ENCODE data around the gene UCN3.

The UCN3 gene

DNA sequence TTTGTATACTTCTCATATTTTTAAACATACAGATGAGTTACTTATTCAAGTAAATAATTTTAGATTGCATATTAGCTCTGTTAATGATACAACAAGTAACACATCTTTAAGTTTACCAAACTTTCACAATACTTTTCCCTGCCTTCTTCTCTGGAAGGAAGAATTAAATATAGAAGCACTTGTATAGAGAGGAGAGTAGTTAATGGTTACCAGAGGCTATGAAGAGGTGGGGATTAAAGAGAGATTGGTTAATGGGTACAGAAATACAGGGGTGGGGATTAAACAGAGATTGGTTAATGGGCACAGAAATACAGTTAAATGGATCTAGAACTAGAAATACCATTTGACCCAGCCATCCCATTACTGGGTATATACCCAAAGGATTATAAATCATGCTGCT, 20.0 kb upstream of the UCN3 start:
- H3K4me3 ChIP-seq (ENCODE audit: control insufficient read depth, low read depth, low read length), result no peak overlapping the region
- TF ChIP-seq, protein P1, sequence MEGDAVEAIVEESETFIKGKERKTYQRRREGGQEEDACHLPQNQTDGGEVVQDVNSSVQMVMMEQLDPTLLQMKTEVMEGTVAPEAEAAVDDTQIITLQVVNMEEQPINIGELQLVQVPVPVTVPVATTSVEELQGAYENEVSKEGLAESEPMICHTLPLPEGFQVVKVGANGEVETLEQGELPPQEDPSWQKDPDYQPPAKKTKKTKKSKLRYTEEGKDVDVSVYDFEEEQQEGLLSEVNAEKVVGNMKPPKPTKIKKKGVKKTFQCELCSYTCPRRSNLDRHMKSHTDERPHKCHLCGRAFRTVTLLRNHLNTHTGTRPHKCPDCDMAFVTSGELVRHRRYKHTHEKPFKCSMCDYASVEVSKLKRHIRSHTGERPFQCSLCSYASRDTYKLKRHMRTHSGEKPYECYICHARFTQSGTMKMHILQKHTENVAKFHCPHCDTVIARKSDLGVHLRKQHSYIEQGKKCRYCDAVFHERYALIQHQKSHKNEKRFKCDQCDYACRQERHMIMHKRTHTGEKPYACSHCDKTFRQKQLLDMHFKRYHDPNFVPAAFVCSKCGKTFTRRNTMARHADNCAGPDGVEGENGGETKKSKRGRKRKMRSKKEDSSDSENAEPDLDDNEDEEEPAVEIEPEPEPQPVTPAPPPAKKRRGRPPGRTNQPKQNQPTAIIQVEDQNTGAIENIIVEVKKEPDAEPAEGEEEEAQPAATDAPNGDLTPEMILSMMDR (IDR thresholded peaks at IDR 0.05; ENCODE audit: control insufficient read depth, insufficient read depth, low read depth, low read length, missing control alignments), result no peak
- no peak for DNase-seq (ENCODE audit: low read depth)

DNA sequence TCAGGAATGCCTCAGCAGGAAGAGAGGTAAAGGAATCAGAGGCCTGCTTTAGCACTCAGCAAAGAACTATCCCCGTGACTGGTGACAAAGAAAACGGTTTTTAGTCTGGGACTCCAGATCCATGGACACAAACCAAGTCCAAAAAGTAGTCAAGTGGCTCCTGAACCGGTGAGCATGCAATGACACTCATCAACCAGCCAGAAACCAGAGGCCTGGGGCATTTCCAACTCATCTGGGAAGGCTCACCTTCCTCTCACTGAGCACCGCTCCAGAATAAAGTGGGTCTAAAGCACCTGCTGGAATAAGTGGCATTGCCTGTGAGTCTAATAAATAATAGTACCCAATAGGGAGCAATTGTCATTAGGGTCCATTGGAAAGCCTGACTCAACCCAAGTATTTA, 17.9 kb upstream of the UCN3 start:
- TF ChIP-seq, protein P1 (IDR thresholded peaks at IDR 0.05; ENCODE audit: control insufficient read depth, insufficient read depth, low read depth, low read length, missing control alignments), result no peak
- no peak for DNase-seq (ENCODE audit: low read depth)
- H3K4me3 ChIP-seq (ENCODE audit: control insufficient read depth, low read depth, low read length), result no peak overlapping the region

DNA sequence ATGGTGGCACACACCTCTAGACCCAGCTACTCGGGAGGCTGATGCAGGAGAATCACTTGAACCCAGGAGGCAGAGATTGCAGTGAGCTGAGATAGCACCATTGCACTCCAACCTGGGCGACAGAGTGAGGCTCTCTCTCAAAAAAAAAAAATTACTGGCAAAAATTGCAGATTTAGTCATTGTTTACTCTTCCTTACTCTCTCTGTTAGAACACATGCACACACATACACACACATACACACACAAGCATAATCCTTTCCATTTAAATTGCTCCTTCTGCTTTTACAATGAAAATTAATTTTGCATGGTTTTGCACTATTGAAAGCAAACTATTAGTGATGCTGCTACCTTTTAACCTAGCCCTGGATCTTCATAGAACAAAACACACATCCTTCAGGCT, 15.4 kb upstream of the UCN3 start:
- TF ChIP-seq, protein P1 (IDR thresholded peaks at IDR 0.05; ENCODE audit: control insufficient read depth, insufficient read depth, low read depth, low read length, missing control alignments), result no peak
- no peak overlapping the region for H3K4me3 ChIP-seq (ENCODE audit: control insufficient read depth, low read depth, low read length)
- DNase-seq (ENCODE audit: low read depth), result no peak

DNA sequence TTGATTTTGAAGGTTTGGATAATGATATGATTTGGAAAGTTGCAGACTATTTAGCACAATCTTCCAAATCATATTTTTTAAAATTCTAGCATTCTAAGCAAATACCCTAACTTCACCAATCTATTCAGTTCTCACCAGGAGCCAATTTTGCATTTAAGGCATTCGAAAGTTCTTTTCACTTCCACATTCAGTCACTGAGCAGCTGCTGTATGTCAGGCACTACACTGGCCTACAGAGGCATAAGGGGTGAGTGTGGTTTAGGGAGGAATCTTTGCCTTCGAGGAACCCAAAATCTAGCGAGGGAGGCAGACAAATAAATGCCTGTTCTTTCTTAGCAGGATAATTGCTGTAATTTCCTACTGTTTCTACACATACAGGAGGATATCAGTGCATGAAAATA, 10.7 kb upstream of the UCN3 start:
- DNase-seq (ENCODE audit: low read depth), result no peak
- TF ChIP-seq, protein P1 (IDR thresholded peaks at IDR 0.05; ENCODE audit: control insufficient read depth, insufficient read depth, low read depth, low read length, missing control alignments), result no peak
- no peak overlapping the region for H3K4me3 ChIP-seq (ENCODE audit: control insufficient read depth, low read depth, low read length)

DNA sequence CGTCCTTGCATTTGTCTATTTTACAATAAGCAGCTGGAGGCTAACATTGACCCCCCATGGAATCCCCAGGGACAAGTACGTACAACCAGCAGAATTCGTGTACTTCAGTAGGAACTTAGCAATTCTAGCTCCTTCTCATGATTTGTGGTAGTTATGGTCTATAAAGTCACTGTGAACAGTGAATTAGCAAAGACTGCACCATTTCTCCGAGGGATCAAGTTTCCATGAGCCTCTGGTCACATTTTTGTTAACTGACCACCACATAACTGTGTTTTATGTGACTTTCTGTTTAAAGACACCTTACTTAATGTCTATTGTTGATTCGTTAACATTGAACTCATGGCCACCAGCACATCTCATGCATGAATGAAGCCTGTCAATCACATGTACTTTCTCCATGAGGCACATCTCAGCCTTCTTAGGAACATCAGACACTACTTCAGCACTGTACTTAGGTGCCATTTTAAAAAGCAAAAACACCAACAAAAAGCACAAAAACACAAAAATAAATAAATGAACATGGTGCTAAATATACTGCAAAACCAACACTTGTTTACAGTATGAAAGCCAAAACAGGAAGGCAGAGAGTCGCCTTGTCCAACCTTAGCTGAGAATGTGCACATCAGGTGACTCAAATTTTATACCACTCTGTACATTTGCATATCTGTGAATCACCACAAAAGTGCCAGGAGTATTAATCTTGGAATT, 9.0 kb upstream of the UCN3 start:
- DNase-seq (ENCODE audit: low read depth), result no peak
- TF ChIP-seq, protein P1 (IDR thresholded peaks at IDR 0.05; ENCODE audit: control insufficient read depth, insufficient read depth, low read depth, low read length, missing control alignments), result no peak
- no peak overlapping the region for H3K4me3 ChIP-seq (ENCODE audit: control insufficient read depth, low read depth, low read length)

DNA sequence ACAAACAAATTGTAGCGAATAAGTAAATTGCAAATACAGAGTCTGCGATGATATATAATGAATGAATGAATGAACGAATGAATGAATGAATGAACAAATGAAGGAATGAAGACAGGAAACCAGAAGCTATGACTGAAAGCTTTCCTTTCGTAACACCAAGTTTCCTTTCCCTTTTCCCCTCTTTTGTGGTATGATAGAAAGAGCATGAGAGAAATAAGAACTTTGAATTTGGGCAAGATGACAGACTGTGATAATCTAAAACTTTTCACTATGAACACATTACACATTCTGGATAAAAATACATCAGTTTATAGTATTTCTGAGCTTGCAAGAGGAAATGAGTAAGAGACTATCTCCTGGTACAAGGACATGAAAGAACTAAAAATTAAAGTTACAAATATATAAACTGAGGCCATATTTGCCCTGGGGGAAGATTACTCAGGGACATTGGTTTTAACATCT, 8.4 kb upstream of the UCN3 start:
- TF ChIP-seq, protein P1 (IDR thresholded peaks at IDR 0.05; ENCODE audit: control insufficient read depth, insufficient read depth, low read depth, low read length, missing control alignments), result no peak
- no peak overlapping the region for H3K4me3 ChIP-seq (ENCODE audit: control insufficient read depth, low read depth, low read length)
- DNase-seq (ENCODE audit: low read depth), result peak; percentile 3
